ENCODE results near the gene LSM14A. TPM values are rescaled to one million over a fixed set of nuclear protein-coding genes. Genes with fewer than 3 reads are reported as not detected.

The LSM14A gene
- total RNA-seq, 1 donor from 2014 or later, result 92.8 TPM

DNA sequence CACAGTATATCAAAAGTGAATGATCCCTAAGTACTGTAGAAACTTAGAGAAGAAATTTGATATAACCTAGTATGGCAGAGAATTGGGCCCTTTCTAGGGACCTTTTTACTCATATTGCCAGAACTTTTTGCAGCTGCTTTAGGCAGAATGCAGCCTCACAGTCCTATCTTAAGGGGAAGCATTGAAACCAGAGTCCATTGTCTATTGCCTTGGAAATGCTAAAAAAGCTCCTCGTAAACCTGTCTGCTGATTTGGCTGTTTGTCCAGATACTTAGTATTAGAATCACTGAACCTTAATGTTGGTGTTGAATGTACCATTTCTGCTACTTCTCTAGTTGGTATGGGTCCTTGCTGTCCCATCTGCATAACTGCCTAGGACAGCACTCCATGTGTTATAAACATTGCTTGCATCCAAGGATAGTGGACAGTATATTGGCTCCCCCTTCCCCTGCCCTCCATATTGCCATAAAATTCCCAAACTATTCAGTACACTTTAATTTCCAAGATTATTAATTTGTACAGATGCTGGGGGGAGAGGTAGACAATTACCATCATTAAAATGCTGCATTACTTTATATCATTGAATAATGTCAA is 36.1 kb downstream of the LSM14A start:
- Histone ChIP-seq H3K27me3 (no peaks in the 10 kb centered on the region), H3K4me1 (no peaks in the 10 kb centered on the region), H3K4me3 (no peak overlapping the region), H3K27ac (no peak overlapping the region), H3K9me3 (no peaks in the 10 kb centered on the region), H3K36me3 (peaks cover 79% of the 10 kb centered on the region)
- ATAC-seq, result no peak
- no peak for TF ChIP-seq CTCF (IDR thresholded peaks at IDR 0.05)
- DNase-seq, result no peak
- intact Hi-C loops (cut with DNase I), result no loop called here

GRCh38 chr19:34209726-34210125 is 37.4 kb downstream of the LSM14A start:
- no peak overlapping the region for H3K4me3 ChIP-seq
- intact Hi-C loops (cut with DNase I), result no loop called here
- peaks cover 87% of the 10 kb centered on the region for H3K36me3 ChIP-seq
- no peaks in the 10 kb centered on the region for H3K9me3 ChIP-seq
- no peak overlapping the region for H3K27ac ChIP-seq
- DNase-seq (no peak), ATAC-seq (no peak)
- H3K4me1 ChIP-seq, result no peaks in the 10 kb centered on the region
- no peaks in the 10 kb centered on the region for H3K27me3 ChIP-seq
- no peak for TF ChIP-seq CTCF (IDR thresholded peaks at IDR 0.05)

DNA sequence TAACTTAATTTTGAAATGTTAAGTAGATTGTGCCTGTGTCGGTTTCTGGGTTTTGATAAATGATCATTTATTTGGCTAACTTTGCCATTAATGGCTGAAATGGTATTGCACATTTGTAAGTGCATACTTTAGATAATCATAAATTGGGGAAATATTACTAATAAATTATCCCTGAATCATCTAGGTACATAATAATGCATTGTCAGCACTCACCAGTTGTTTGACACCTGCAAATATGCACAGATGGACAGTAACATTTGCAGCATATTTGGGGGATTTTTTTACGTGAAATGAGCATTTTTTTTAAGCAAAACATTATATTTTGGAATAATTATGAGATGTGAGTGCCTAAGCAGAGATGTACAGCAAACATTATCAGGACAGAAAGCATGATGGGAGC is 41.0 kb downstream of the LSM14A start:
- intact Hi-C loops (cut with DNase I), result no loop called here
- no peak for TF ChIP-seq CTCF (IDR thresholded peaks at IDR 0.05)
- ATAC-seq, result no peak

DNA sequence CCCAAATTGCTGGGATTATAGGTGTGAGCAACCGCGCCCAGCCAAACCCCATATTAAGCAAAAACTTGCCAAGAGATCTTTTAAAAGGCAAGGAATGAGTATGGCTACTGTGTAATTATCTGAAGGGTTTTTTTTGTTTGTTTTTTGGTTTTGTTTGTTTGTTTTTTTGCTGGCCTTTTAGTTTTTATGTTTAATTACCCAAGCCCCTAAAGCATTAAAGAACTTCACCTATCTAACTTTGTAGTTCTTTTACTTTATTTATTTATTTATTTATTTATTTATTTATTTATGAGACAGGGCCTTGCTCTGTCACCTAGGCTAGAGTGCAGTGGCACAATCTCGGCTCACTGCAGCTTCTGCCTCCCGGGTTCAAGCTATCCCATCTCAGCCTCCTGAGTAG is 41.7 kb downstream of the LSM14A start:
- DNase-seq, result no peak
- Histone ChIP-seq H3K4me3 (no peak overlapping the region), H3K27ac (no peak overlapping the region), H3K9me3 (no peaks in the 10 kb centered on the region), H3K27me3 (no peaks in the 10 kb centered on the region), H3K4me1 (peaks cover 4% of the 10 kb centered on the region), H3K36me3 (peaks cover 78% of the 10 kb centered on the region)
- intact Hi-C loops (cut with DNase I), result no loop called here
- no peak for TF ChIP-seq CTCF (IDR thresholded peaks at IDR 0.05)
- ATAC-seq, result no peak

More for the DNA sequence above, 41.0 kb downstream of the LSM14A start:
- Histone ChIP-seq H3K9me3 (no peaks in the 10 kb centered on the region), H3K4me1 (peaks cover 4% of the 10 kb centered on the region), H3K27me3 (no peaks in the 10 kb centered on the region), H3K36me3 (peaks cover 80% of the 10 kb centered on the region), H3K27ac (no peak overlapping the region), H3K4me3 (no peak overlapping the region)
- DNase-seq, result no peak

DNA sequence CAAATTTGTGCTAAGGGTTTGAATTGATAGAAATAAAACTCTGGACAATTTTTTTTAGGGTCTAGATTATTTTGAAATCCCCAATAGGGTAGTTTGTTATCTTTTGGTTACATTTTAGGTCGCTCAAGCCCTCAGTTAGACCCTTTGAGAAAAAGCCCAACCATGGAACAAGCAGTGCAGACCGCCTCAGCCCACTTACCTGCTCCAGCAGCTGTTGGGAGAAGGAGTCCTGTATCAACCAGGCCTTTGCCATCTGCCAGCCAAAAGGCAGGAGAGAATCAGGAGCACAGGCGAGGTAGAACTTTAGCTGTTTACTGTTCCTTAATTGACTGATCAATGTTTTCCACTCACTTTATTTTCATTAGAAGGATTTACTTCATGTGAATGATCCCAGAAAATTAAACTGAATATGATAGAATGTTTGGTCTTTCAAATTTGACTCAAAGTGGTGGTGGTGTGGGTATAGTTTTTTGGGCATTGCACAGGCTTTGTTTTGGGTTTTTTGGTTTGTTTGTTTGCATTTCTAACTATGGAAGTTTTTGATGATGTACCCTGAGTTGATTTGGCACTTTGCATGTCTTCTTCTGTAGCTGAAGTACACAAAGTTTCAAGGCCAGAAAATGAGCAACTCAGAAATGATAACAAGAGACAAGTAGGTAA is 42.8 kb downstream of the LSM14A start:
- no peaks in the 10 kb centered on the region for H3K9me3 ChIP-seq
- DNase-seq, result no peak
- intact Hi-C loops (cut with DNase I), result no loop called here
- H3K4me1 ChIP-seq, result peaks cover 4% of the 10 kb centered on the region
- no peak overlapping the region for H3K27ac ChIP-seq
- H3K36me3 ChIP-seq, result peaks cover 78% of the 10 kb centered on the region
- TF ChIP-seq CTCF (IDR thresholded peaks at IDR 0.05), result no peak
- no peak for ATAC-seq
- no peak overlapping the region for H3K4me3 ChIP-seq
- H3K27me3 ChIP-seq, result no peaks in the 10 kb centered on the region

Measured in upper lobe of right lung (tissue), 1 donor.